Activated T-helper 17 cell treated with anti-CD3 and anti-CD28 coated beads, Interleukin-2, amount 50 U/mL, for 72 hours (primary cell): ENCODE data around the gene ATG7. TPM values are rescaled to one million over a fixed set of nuclear protein-coding genes. Genes with fewer than 3 reads are reported as not detected.

ENCODE experiments used
- ATAC-seq: fragments of 150-1000 bp; cut with Tn5 transposase; replicated peaks from 2 replicates; pipeline ENCODE4 v1.10.0; 2021; ENCODE audit warnings: mild to moderate bottlenecking, moderate library complexity
- H3K27ac Mint-ChIP-seq: one replicate; pipeline ENCODE4 v1.8.0; 2022; ENCODE audit warnings: mixed read lengths
- H3K27me3 Mint-ChIP-seq: one replicate; pipeline ENCODE4 v1.8.0; 2022; ENCODE audit warnings: mixed read lengths
- H3K36me3 Mint-ChIP-seq: one replicate; pipeline ENCODE4 v1.8.0; 2022; ENCODE audit warnings: low read depth, mild to moderate bottlenecking, mixed read lengths
- H3K4me1 Mint-ChIP-seq: one replicate; pipeline ENCODE4 v1.8.0; 2022; ENCODE audit warnings: mixed read lengths
- H3K4me3 Mint-ChIP-seq: one replicate; pipeline ENCODE4 v1.8.0; 2022; ENCODE audit warnings: mild to moderate bottlenecking, mixed read lengths
- H3K9me3 Mint-ChIP-seq: one replicate; pipeline ENCODE4 v1.8.0; 2022; ENCODE audit warnings: mixed read lengths
- total RNA-seq, 2 donors: library from RNA; stranded (reverse); gene quantifications; one replicate each; pipeline ENCODE4 v1.2.3, GENCODE V29; 2022

The ATG7 gene
- total RNA-seq, 2 donors from 2014 or later = 34.6 to 37.7 TPM

GRCh38 chr3:11273891-11274291, 1.7 kb downstream of the ATG7 start:
- Mint-ChIP-seq H3K27me3 (no peaks in the 10 kb centered on the region), H3K4me1 (peaks cover 49% of the 10 kb centered on the region), H3K4me3 (peak overlapping the region; percentile 97), H3K9me3 (peaks cover 5% of the 10 kb centered on the region), H3K36me3 (peaks cover 54% of the 10 kb centered on the region), H3K27ac (peak overlapping the region; percentile 99)
- ATAC-seq = no peak

DNA sequence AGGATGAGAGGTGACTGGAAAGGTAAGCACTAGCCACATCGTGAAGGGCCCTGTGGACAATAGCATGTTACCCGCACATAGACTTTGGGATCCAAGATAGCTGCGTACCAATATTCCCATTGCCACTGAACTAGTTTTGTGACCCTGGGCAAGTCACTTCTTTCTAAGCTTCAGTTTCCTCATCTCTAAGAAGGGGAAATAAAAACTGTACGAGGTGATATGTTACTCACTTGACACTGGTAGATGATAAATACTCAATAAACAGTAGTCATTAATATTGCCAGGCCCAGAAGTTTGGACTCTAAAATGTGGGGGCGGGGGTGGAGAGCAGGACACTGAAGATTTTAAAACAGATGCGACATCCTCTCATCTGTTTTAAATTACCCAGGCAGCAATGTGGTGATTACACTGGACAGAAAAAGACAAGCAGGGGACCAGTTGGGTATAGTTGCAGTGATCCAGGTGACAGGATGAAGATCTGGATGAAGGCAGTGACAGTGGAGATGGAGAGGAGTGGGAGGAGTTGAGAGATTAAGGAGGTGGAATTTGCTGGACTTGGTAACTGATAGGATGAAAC, 2.5 kb downstream of the ATG7 start:
- Mint-ChIP-seq H3K27me3 (no peaks in the 10 kb centered on the region), H3K4me1 (peaks cover 51% of the 10 kb centered on the region), H3K36me3 (peaks cover 56% of the 10 kb centered on the region), H3K27ac (peak overlapping the region; percentile 99), H3K9me3 (peaks cover 5% of the 10 kb centered on the region), H3K4me3 (peak overlapping the region; percentile 97)
- no peak for ATAC-seq

- Mint-ChIP-seq H3K4me3 (no peak overlapping the region), H3K27ac (no peak overlapping the region), H3K9me3 (peaks cover 5% of the 10 kb centered on the region), H3K36me3 (peaks cover 68% of the 10 kb centered on the region), H3K27me3 (no peaks in the 10 kb centered on the region), H3K4me1 (peaks cover 51% of the 10 kb centered on the region)
- no peak for ATAC-seq
Observed at GRCh38 chr3:11275926-11276325, 3.7 kb downstream of the ATG7 start.

GRCh38 chr3:11276901-11277300, 4.7 kb downstream of the ATG7 start:
- Mint-ChIP-seq H3K4me3 (no peak overlapping the region), H3K27ac (peak overlapping the region; percentile 15), H3K4me1 (peaks cover 48% of the 10 kb centered on the region), H3K27me3 (no peaks in the 10 kb centered on the region), H3K36me3 (peaks cover 78% of the 10 kb centered on the region), H3K9me3 (peaks cover 5% of the 10 kb centered on the region)
- no peak for ATAC-seq

- Mint-ChIP-seq H3K4me1 (peaks cover 12% of the 10 kb centered on the region), H3K27me3 (no peaks in the 10 kb centered on the region), H3K4me3 (no peak overlapping the region), H3K36me3 (peaks cover 81% of the 10 kb centered on the region), H3K27ac (peak overlapping the region; percentile 80), H3K9me3 (no peaks in the 10 kb centered on the region)
- peak; percentile 65 for ATAC-seq
Observed at GRCh38 chr3:11282250-11283138, 10.3 kb downstream of the ATG7 start.

GRCh38 chr3:11283139-11283475, 10.9 kb downstream of the ATG7 start:
- H3K36me3 Mint-ChIP-seq = peaks cover 83% of the 10 kb centered on the region
- peak overlapping the region; percentile 62 for H3K27ac Mint-ChIP-seq
- no peaks in the 10 kb centered on the region for H3K27me3 Mint-ChIP-seq
- peaks cover 12% of the 10 kb centered on the region for H3K4me1 Mint-ChIP-seq
- ATAC-seq = no peak
- no peak overlapping the region for H3K4me3 Mint-ChIP-seq
- H3K9me3 Mint-ChIP-seq = no peaks in the 10 kb centered on the region

DNA sequence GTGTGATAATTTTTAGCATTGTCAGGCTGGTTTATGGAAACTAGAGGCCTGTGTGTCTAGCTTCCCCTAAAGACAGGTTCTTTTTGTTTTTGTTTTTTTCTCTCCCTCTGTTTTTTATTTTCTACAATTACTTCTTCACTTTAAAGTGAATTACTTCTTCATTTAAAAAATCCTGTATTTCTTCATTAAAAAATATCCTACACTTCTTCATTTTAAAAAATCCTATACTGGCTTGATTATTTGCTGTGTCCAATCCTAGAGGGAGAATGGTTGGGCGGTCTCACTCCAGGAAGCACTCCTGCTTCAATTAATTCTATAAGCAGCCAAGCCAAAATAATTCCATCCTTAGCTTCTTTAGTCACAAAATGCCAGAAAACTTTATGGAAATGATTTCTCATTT, 11.8 kb downstream of the ATG7 start:
- no peaks in the 10 kb centered on the region for H3K27me3 Mint-ChIP-seq
- no peaks in the 10 kb centered on the region for H3K9me3 Mint-ChIP-seq
- H3K4me1 Mint-ChIP-seq = peaks cover 12% of the 10 kb centered on the region
- H3K27ac Mint-ChIP-seq = peak overlapping the region; percentile 62
- H3K36me3 Mint-ChIP-seq = peaks cover 77% of the 10 kb centered on the region
- no peak overlapping the region for H3K4me3 Mint-ChIP-seq
- ATAC-seq = no peak

DNA sequence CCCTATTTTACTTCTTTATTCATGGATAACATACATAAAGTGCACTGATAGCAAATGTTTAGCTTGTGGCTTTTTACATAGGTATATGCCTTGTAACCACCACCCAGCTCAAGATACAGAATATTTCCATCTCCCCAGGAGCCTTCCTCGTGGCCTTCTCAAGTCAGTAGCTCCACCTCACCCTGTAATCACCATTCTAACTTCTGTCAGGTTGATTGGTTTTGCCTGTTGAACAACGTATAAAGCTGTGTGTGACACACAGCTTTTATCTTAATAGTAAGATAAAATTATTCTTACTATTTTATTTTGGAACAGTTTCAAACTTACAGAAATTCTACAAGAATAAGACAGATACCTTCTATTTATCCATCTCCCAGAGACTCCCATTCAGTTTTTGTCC, 13.3 kb downstream of the ATG7 start:
- no peak for ATAC-seq
- no peak overlapping the region for H3K4me3 Mint-ChIP-seq

DNA sequence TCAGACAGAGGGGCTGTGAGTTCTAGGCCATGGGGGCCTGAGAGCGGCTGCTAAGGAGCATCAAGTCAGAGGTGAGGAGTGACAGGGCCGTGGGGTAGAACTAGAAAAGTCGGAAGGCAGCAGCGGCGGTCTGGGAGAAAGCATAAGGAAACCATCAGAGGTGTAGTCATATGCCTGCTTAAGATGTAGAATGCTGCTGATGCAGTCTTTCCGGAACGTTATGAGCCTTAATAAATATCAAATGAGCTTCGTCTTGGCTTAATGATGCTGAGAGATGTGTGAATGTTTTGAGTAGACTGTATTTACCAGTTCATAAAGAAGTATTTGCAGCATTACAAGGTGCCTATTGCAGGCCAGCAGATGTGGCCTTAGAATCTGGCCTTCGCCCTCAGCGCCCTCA, 15.2 kb downstream of the ATG7 start:
- peaks cover 41% of the 10 kb centered on the region for H3K4me1 Mint-ChIP-seq
- H3K27me3 Mint-ChIP-seq = no peaks in the 10 kb centered on the region
- no peaks in the 10 kb centered on the region for H3K9me3 Mint-ChIP-seq
- peak overlapping the region; percentile 8 for H3K27ac Mint-ChIP-seq
- H3K4me3 Mint-ChIP-seq = no peak overlapping the region
- ATAC-seq = no peak
- H3K36me3 Mint-ChIP-seq = peaks cover 73% of the 10 kb centered on the region

More for the DNA sequence above, 13.3 kb downstream of the ATG7 start:
- Mint-ChIP-seq H3K27ac (peak overlapping the region; percentile 10), H3K4me1 (peaks cover 25% of the 10 kb centered on the region), H3K36me3 (peaks cover 78% of the 10 kb centered on the region), H3K9me3 (no peaks in the 10 kb centered on the region), H3K27me3 (no peaks in the 10 kb centered on the region)

DNA sequence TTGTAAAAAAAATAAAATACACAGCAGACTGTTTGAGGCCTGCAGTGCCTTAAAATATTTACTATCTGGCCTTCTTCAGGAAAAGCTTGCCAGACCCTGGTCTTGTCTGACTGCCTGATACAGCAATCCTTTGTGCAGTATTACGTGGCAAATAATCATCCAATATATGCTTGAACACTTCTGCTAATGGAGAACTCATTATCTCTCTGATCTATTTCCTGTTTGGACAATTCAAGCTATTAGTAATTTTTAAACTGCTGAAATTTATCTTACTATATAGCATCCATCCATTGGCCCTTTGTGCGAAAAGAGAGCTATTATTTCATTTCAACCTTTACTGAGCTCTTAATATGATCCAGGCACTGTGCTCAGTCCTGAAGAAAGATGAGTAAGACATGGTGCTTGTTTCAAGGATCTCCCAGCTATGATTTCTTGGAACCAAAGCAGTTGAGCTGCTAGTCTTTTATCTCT, 15.9 kb downstream of the ATG7 start:
- Mint-ChIP-seq H3K4me1 (peaks cover 46% of the 10 kb centered on the region), H3K27ac (peak overlapping the region; percentile 91), H3K27me3 (no peaks in the 10 kb centered on the region), H3K9me3 (no peaks in the 10 kb centered on the region), H3K4me3 (peak overlapping the region; percentile 70), H3K36me3 (peaks cover 66% of the 10 kb centered on the region)
- no peak for ATAC-seq

DNA sequence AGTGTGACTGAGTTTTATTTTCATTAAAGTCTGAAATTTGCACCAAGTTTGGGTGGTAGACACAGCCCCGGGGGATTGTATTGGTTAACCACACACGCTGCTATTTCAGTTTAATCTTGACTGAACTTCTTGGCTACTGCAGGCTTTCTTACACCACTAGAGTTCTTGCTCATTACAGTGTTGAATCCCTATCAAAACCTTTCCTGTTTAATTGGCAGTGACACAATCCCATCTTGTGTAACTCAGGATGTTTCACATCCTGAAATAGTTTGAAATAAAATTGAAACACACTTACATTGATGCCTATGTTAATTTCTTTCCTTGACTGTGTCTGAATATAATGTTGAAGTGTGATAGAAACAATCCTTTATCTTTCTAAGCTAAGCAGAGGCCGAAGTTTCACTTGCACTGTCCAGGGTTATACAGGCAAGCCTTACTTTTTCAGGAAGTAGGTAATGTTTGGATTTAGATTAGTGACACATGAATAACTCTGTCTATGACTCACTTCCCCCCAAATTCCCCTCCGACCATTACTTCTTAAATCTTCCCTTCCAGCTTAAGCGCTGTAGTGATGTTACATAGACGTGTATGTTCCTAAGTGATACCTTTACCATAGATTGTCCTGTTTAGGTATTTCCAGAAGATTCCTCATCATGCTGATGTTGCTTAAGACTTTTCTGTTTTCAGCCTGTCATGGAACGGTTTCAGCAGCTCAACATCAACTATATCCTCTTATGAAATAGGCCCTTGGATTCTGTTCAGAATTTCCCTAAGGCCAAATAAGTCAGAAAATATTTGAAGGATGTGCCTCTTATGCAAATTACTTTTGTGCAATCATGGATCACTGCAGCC, 16.8 kb downstream of the ATG7 start:
- peak overlapping the region; percentile 70 for H3K4me3 Mint-ChIP-seq

DNA sequence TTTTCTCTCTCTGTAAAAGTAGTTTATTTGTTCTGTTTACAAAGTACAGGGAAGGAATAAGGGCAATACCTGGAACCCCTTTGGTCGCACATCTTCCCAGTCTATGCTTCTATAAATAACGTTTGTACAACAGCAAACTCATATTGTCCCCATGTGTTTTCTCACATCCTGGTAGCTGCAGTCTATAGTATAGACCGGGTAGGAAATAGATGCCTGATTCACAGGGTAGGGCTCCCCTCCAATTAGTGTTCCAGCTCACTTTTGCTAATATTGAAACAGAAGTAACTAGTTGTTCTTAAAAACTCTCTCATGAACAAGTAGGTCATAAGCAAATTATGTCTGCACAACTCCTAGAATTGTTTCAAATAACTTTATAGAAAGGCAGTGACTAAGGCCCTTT, 17.7 kb downstream of the ATG7 start:
- no peaks in the 10 kb centered on the region for H3K27me3 Mint-ChIP-seq
- H3K9me3 Mint-ChIP-seq = no peaks in the 10 kb centered on the region
- peak; percentile 62 for ATAC-seq
- H3K36me3 Mint-ChIP-seq = peaks cover 52% of the 10 kb centered on the region
- H3K27ac Mint-ChIP-seq = peak overlapping the region; percentile 91
- H3K4me3 Mint-ChIP-seq = peak overlapping the region; percentile 70
- peaks cover 46% of the 10 kb centered on the region for H3K4me1 Mint-ChIP-seq

More for the DNA sequence above, 16.8 kb downstream of the ATG7 start:
- peaks cover 46% of the 10 kb centered on the region for H3K4me1 Mint-ChIP-seq
- H3K27ac Mint-ChIP-seq = peak overlapping the region; percentile 91
- peak; percentile 60 for ATAC-seq
- H3K9me3 Mint-ChIP-seq = no peaks in the 10 kb centered on the region
- no peaks in the 10 kb centered on the region for H3K27me3 Mint-ChIP-seq
- peaks cover 57% of the 10 kb centered on the region for H3K36me3 Mint-ChIP-seq

DNA sequence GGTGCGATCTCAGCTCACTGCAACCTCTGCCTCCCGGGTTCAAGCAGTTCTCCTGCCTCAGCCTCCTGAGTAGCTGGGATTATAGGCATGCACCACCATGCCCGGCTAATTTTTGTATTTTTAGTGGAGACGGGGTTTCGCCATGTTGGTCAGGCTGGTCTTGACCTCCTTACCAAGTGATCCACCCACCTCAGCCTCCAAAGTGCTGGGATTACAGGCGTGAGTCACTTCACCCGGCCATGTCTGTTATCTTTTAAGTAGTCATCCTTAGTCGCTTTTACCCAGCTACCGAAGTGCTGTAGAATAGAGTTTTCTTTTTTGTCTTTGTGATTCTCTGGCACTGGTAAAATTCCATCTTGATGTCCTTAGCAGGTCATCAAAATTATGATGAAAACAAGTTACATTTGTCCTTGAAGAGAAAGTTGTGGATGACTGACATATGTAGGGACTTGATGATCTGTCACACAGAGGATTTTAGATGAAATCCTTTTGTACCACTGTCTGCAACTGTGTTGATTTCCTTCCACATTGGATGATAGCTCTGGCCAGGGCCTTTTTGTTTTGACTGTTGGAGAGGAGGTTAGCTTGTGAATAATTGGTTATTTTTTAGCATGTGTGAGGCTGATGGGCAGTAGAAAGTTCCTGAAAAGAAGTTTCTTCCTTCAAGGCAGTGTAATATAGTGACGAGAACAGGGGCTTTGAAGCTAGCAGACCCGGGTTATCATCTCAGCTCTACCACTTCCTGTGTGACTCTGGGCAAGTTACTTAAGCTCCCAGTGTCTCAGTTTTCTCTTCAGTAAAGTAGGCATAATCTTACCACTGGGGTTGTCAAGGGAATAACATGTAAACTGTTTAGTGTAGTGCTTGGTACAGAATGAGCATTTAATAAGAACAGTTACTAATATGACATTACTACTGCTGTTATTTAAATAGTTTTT, 18.8 kb downstream of the ATG7 start:
- Mint-ChIP-seq H3K27me3 (no peaks in the 10 kb centered on the region), H3K4me1 (peaks cover 46% of the 10 kb centered on the region), H3K27ac (peak overlapping the region; percentile 91), H3K9me3 (no peaks in the 10 kb centered on the region), H3K36me3 (peaks cover 40% of the 10 kb centered on the region), H3K4me3 (peak overlapping the region; percentile 70)
- peak; percentile 75 for ATAC-seq
